Central memory CD8-positive, alpha-beta T cell (primary cell): Measurements from ENCODE around the gene EEPD1.

Experiments used
- ATAC-seq: fragments of 150-1000 bp; cut with Tn5 transposase; replicated peaks from 2 replicates; pipeline ENCODE4 v1.10.0; 2022; ENCODE audit warnings: mild to moderate bottlenecking, moderate FRiP score, moderate number of reproducible peaks; ENCODE audit not compliant: poor library complexity, severe bottlenecking; ENCODE audit errors: extremely low read depth
- DNase-seq, 2 donors: peaks; one replicate each; pipeline ENCODE4 v3.0.0; 2021; ENCODE audit warnings: low spot score in 2 of 2
- H3K27ac Mint-ChIP-seq: one replicate; pipeline ENCODE4 v1.8.0; 2022; ENCODE audit warnings: low read depth, mild to moderate bottlenecking, moderate library complexity, mixed read lengths
- H3K27me3 Mint-ChIP-seq: one replicate; pipeline ENCODE4 v1.8.0; 2022; ENCODE audit warnings: mixed read lengths
- H3K36me3 Mint-ChIP-seq: one replicate; pipeline ENCODE4 v1.8.0; 2022; ENCODE audit warnings: mild to moderate bottlenecking, moderate library complexity, mixed read lengths; ENCODE audit not compliant: insufficient read depth
- H3K4me1 Mint-ChIP-seq: one replicate; pipeline ENCODE4 v1.8.0; 2022; ENCODE audit warnings: mixed read lengths
- H3K4me3 Mint-ChIP-seq: one replicate; pipeline ENCODE4 v1.8.0; 2022; ENCODE audit warnings: mild to moderate bottlenecking, moderate library complexity, mixed read lengths
- H3K9me3 Mint-ChIP-seq: one replicate; pipeline ENCODE4 v1.8.0; 2022; ENCODE audit warnings: mixed read lengths

EEPD1 gene

DNA sequence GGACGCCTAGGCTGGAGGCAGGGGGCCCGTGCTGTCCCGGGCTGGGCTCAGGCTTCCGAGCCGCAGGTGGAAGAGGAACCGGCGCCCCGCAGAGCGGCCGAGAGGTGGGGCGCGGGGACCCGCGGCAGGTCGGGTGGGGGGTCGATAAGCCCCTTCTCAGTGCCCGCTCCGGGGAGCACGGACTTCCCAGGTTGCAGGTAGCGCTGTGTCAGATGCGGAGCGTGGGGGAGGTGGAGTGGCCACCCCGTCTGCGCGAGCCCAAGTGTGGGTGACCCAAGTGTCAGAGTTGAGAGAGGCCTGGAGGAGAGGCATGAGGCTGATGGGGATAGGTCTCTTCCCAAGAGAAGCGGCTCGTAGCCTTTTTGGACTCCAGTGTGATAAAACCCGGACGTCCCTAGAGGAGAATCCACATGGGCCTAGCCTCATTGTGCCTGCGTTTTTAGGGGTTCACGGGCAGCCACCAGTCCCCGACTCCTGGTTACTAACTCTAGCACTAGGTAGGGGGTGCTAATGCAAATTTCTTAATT is 580 bp downstream of the EEPD1 start:
- H3K9me3 Mint-ChIP-seq = no peaks in the 10 kb centered on the region
- no peaks in the 10 kb centered on the region for H3K27me3 Mint-ChIP-seq
- peak in 1 of 2 donors; percentile 13 for DNase-seq
- H3K4me1 Mint-ChIP-seq = peaks cover 10% of the 10 kb centered on the region
- H3K36me3 Mint-ChIP-seq = peaks cover 2% of the 10 kb centered on the region
- no peak overlapping the region for H3K27ac Mint-ChIP-seq
- no peak for ATAC-seq
- peak overlapping the region; percentile 71 for H3K4me3 Mint-ChIP-seq

DNA sequence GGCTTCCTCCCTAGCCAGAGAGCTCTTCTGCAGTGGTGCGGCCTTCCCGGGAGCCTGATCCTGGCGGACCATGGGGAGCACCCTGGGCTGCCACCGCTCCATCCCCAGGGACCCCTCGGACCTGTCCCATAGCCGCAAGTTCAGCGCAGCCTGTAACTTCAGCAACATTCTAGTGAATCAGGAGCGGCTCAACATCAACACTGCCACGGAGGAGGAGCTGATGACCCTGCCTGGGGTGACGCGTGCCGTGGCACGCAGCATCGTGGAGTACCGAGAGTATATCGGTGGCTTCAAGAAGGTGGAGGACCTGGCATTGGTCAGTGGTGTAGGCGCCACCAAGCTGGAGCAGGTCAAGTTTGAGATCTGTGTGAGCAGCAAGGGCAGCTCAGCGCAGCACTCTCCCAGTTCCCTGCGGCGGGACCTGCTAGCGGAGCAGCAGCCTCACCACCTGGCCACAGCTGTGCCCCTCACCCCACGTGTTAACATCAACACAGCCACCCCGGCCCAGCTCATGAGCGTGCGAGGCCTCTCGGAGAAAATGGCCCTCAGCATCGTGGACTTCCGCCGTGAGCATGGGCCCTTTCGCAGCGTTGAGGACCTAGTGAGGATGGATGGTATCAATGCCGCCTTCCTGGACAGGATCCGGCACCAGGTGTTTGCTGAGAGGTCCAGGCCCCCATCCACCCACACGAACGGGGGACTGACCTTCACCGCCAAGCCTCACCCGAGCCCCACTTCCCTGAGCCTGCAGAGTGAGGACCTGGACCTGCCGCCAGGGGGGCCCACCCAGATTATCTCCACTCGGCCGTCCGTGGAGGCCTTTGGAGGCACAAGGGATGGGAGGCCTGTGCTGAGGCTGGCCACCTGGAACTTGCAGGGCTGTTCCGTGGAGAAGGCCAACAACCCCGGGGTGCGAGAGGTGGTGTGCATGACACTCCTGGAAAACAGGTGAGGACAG is 1.5 kb downstream of the EEPD1 start:
- no peak for ATAC-seq

GRCh38 chr7:36155811-36156361 is 2.8 kb downstream of the EEPD1 start:
- no peak for DNase-seq
- Mint-ChIP-seq H3K27me3 (no peaks in the 10 kb centered on the region), H3K36me3 (peaks cover 3% of the 10 kb centered on the region), H3K9me3 (no peaks in the 10 kb centered on the region), H3K27ac (no peak overlapping the region), H3K4me1 (peaks cover 10% of the 10 kb centered on the region), H3K4me3 (no peak overlapping the region)
- ATAC-seq = no peak

More for the DNA sequence above, 1.5 kb downstream of the EEPD1 start:
- H3K27me3 Mint-ChIP-seq = no peaks in the 10 kb centered on the region
- no peaks in the 10 kb centered on the region for H3K9me3 Mint-ChIP-seq
- H3K36me3 Mint-ChIP-seq = peaks cover 2% of the 10 kb centered on the region
- H3K4me3 Mint-ChIP-seq = peak overlapping the region; percentile 71
- H3K4me1 Mint-ChIP-seq = peaks cover 10% of the 10 kb centered on the region
- no peak overlapping the region for H3K27ac Mint-ChIP-seq
- DNase-seq = no peak

GRCh38 chr7:36157527-36158320 is 4.7 kb downstream of the EEPD1 start:
- no peaks in the 10 kb centered on the region for H3K27me3 Mint-ChIP-seq
- DNase-seq (no peak), ATAC-seq (no peak)
- H3K36me3 Mint-ChIP-seq = peaks cover 3% of the 10 kb centered on the region
- H3K4me1 Mint-ChIP-seq = peaks cover 3% of the 10 kb centered on the region
- H3K4me3 Mint-ChIP-seq = no peak overlapping the region
- H3K27ac Mint-ChIP-seq = no peak overlapping the region
- H3K9me3 Mint-ChIP-seq = no peaks in the 10 kb centered on the region

- Mint-ChIP-seq H3K27ac (no peak overlapping the region), H3K4me1 (no peaks in the 10 kb centered on the region), H3K9me3 (no peaks in the 10 kb centered on the region), H3K4me3 (no peak overlapping the region), H3K27me3 (no peaks in the 10 kb centered on the region), H3K36me3 (peaks cover 2% of the 10 kb centered on the region)
- ATAC-seq = no peak
- DNase-seq = no peak
Measured at GRCh38 chr7:36158321-36158605, 5.2 kb downstream of the EEPD1 start.

DNA sequence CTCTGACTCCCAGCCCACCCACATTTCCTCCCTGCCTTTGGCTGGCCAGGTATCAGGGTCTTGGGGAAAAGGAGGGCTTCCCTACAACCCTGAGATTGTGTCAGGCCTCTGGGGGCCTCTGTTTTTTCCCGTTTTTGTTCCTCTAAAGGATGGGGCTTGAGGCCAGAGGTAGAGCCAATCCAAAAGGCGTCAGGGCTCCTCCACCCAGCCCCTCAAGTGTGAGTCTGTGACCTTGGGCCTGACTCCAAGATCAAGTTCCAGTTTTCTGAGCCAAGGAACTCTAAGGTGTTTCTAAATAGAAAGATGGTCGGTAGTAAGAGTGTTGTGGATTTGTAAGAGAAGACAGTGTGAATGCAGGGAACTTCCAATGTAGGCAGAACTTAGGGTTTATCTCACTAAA is 6.6 kb downstream of the EEPD1 start:
- no peak overlapping the region for H3K4me3 Mint-ChIP-seq

DNA sequence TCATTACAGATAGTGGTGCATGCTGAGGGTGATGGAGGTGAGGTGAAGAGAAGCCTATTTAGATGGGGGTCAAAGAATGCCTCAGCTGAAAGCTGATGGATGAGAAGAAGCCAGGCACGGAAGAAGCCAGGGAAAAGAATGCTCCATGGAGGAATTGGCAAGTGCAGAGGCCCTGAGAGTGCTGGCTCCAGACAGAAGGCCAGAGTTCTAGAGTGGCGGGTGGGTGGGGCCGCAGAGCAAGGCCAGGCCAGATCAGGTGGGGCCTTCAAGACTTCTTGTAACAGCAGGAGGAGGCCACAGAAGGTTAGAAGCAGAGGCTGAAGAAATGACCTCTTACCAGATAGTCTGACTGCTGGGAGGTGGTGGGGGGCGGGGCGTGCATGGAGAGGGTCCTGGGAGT is 7.3 kb downstream of the EEPD1 start:
- DNase-seq = no peak
- Mint-ChIP-seq H3K36me3 (peaks cover 2% of the 10 kb centered on the region), H3K27ac (no peak overlapping the region), H3K4me1 (no peaks in the 10 kb centered on the region), H3K9me3 (no peaks in the 10 kb centered on the region), H3K4me3 (no peak overlapping the region), H3K27me3 (no peaks in the 10 kb centered on the region)
- ATAC-seq = no peak

More for the DNA sequence above, 6.6 kb downstream of the EEPD1 start:
- DNase-seq (no peak), ATAC-seq (no peak)
- no peaks in the 10 kb centered on the region for H3K9me3 Mint-ChIP-seq
- H3K4me1 Mint-ChIP-seq = no peaks in the 10 kb centered on the region
- H3K27me3 Mint-ChIP-seq = no peaks in the 10 kb centered on the region
- no peak overlapping the region for H3K27ac Mint-ChIP-seq
- peaks cover 2% of the 10 kb centered on the region for H3K36me3 Mint-ChIP-seq

GRCh38 chr7:36161996-36162395 is 8.9 kb downstream of the EEPD1 start:
- DNase-seq (no peak), ATAC-seq (no peak)
- no peaks in the 10 kb centered on the region for H3K27me3 Mint-ChIP-seq
- H3K4me1 Mint-ChIP-seq = no peaks in the 10 kb centered on the region
- H3K9me3 Mint-ChIP-seq = no peaks in the 10 kb centered on the region
- H3K36me3 Mint-ChIP-seq = peaks cover 2% of the 10 kb centered on the region
- no peak overlapping the region for H3K27ac Mint-ChIP-seq
- no peak overlapping the region for H3K4me3 Mint-ChIP-seq

- Mint-ChIP-seq H3K27ac (no peak overlapping the region), H3K4me3 (no peak overlapping the region), H3K36me3 (no peaks in the 10 kb centered on the region), H3K9me3 (no peaks in the 10 kb centered on the region), H3K4me1 (no peaks in the 10 kb centered on the region), H3K27me3 (no peaks in the 10 kb centered on the region)
- DNase-seq = no peak
- no peak for ATAC-seq
Measured at GRCh38 chr7:36165059-36165458, 12.0 kb downstream of the EEPD1 start.

DNA sequence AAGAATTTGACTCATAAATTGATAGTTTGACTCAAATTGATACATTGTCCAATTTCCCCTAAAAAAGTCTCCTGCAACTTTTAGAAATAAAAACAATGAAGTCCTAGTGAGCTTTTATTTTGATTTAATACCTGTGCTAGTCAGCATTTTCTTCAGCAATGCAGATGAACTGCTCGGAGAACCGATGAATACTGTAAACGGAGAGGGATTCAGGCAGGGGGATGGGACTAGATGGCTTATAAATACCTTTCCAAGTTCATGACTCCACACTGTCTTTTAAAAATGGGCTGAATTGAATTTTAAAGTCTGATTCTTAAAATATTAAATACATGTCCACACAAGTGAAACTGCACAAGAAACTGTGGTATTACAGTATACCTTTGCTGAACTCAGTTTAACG is 12.7 kb downstream of the EEPD1 start:
- no peaks in the 10 kb centered on the region for H3K4me1 Mint-ChIP-seq
- ATAC-seq = no peak
- H3K9me3 Mint-ChIP-seq = no peaks in the 10 kb centered on the region
- DNase-seq = no peak
- no peaks in the 10 kb centered on the region for H3K36me3 Mint-ChIP-seq
- H3K27ac Mint-ChIP-seq = no peak overlapping the region
- no peak overlapping the region for H3K4me3 Mint-ChIP-seq
- no peaks in the 10 kb centered on the region for H3K27me3 Mint-ChIP-seq

GRCh38 chr7:36167403-36168050 is 14.5 kb downstream of the EEPD1 start:
- Mint-ChIP-seq H3K4me3 (no peak overlapping the region), H3K9me3 (no peaks in the 10 kb centered on the region), H3K27ac (no peak overlapping the region), H3K27me3 (no peaks in the 10 kb centered on the region), H3K4me1 (peaks cover 6% of the 10 kb centered on the region), H3K36me3 (no peaks in the 10 kb centered on the region)
- no peak for DNase-seq
- ATAC-seq = no peak

DNA sequence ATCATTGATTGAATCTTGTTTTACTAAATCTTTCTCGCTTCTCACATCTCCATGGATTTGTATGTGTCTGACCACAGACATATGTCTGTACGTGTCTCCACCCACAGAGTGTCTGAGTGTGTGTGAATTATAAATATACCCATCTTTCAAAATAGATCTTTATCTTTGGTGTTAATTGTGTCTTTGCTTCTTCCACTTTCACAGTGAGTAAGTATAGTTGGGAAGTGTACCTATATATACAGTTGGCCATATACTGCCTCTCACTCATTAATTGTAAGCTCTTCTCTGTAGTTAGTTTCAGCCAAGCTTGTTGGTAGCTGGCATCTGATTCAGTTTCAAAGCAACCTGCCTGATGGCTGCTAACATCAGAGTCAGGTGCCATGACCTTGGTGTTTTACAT is 18.4 kb downstream of the EEPD1 start:
- H3K4me3 Mint-ChIP-seq = no peak overlapping the region
- DNase-seq = no peak
- H3K9me3 Mint-ChIP-seq = no peaks in the 10 kb centered on the region
- H3K27ac Mint-ChIP-seq = no peak overlapping the region
- H3K27me3 Mint-ChIP-seq = no peaks in the 10 kb centered on the region
- H3K4me1 Mint-ChIP-seq = peaks cover 6% of the 10 kb centered on the region
- no peak for ATAC-seq
- no peaks in the 10 kb centered on the region for H3K36me3 Mint-ChIP-seq
